SJCRH30 (cell line): Measurements from ENCODE around the gene KAT2B. TPM values are rescaled to one million over a fixed set of nuclear protein-coding genes. Genes with fewer than 3 reads are reported as not detected.
A peak's percentile ranks its signal among the peaks of the same experiment; 100 is the strongest.
"Not testable (repeated sequence)": the region's sequence is repeated elsewhere in the genome, so short reads cannot be mapped to it uniquely, and the experiment has no call there.

Experiments
- DNase-seq, 2 experiments: peaks; one replicate each; pipeline ENCODE4 v3.0.0-alpha.2; 2015 to 2020
- H3K27ac ChIP-seq: fragments of 250-450 bp; sonication (Bioruptor Pico); 2 replicates; pipeline ENCODE4 v1.5.1; 2020; ENCODE audit warnings: mild to moderate bottlenecking, moderate library complexity
- H3K27me3 ChIP-seq: fragments of 250-450 bp; sonication (Bioruptor Pico); 2 replicates; pipeline ENCODE4 v1.5.1; 2020; ENCODE audit warnings: mild to moderate bottlenecking, moderate library complexity
- H3K36me3 ChIP-seq: fragments of 250-450 bp; sonication (Bioruptor Pico); 2 replicates; pipeline ENCODE4 v1.5.1; 2020; ENCODE audit warnings: mild to moderate bottlenecking, moderate library complexity
- H3K4me1 ChIP-seq: fragments of 250-450 bp; sonication (Bioruptor Pico); 2 replicates; pipeline ENCODE4 v1.5.1; 2020; ENCODE audit warnings: mild to moderate bottlenecking, moderate library complexity
- H3K4me3 ChIP-seq: fragments of 250-450 bp; sonication (Bioruptor Pico); 2 replicates; pipeline ENCODE4 v1.5.1; 2020; ENCODE audit warnings: mild to moderate bottlenecking, moderate library complexity
- H3K9me3 ChIP-seq: fragments of 250-450 bp; sonication (Bioruptor Pico); replicated peaks from 2 replicates; pipeline ENCODE4 v1.5.1; 2020; ENCODE audit warnings: mild to moderate bottlenecking, moderate library complexity
- total RNA-seq: library from RNA; depleted of rRNA; stranded (reverse); fragments of >200 nt; shearing (Covaris generic); gene quantifications from 2 replicates; pipeline ENCODE4 v1.2.3, GENCODE V29; 2014; rRNA removed

KAT2B gene
- 5.0 and 5.3 TPM in 2 replicates for total RNA-seq

DNA sequence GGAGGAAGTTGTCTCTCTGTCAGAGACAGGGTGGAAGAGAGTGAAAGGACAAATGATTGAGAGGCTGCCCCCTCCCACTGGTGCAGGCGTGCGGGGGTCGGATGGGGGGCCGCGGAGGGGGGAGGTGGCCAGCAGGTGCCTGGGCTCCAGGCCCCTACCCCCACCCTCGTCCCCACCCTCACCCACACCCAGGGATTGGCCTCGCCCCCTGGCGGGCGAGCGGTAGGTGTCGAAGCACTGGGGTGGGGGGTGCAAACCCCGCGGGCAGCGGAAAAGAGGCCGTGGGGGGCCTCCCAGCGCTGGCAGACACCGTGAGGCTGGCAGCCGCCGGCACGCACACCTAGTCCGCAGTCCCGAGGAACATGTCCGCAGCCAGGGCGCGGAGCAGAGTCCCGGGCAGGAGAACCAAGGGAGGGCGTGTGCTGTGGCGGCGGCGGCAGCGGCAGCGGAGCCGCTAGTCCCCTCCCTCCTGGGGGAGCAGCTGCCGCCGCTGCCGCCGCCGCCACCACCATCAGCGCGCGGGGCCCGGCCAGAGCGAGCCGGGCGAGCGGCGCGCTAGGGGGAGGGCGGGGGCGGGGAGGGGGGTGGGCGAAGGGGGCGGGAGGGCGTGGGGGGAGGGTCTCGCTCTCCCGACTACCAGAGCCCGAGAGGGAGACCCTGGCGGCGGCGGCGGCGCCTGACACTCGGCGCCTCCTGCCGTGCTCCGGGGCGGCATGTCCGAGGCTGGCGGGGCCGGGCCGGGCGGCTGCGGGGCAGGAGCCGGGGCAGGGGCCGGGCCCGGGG is at the start of gene KAT2B:
Gene KAT2B, plus strand, starts transcription at position 682 of the 783 bp plus-strand sequence. Its CDS starts 32 bp downstream, at position 714.
- Histone ChIP-seq H3K27ac (peak within 1 kb of the TSS; percentile 47; the same call in 1 of the 2 replicates), H3K4me1 (peaks cover 9% of the 10 kb centered on the region; the same call in 1 of the 2 replicates), H3K36me3 (no peaks in the 10 kb centered on the region), H3K4me3 (peak within 1 kb of the TSS; percentile 81), H3K27me3 (no peaks in the 10 kb centered on the region), H3K9me3 (no peaks in the 10 kb centered on the region)
- DNase-seq = peak; percentile 44 to 64

DNA sequence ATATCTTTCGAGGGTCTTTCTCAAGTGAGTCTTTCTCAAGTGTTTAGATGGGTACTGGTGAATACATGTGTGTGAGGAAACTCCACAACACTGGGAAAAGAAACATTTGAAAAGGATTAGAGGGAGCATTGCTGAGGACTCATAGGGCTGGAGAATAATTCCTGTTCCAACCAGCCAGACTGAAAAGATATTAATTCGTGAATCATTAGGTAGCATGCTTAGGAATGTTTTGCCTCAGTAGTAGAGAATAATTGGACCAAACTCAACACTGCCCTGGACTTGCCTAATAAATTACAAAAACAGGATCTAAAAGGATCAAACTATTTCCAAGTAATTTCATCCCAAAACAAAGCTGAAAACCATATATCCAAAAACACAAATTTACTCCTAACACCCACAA is 45.5 kb upstream of the KAT2B start:
- Histone ChIP-seq H3K27ac (no peak overlapping the region), H3K4me3 (no peak overlapping the region), H3K9me3 (no peaks in the 10 kb centered on the region), H3K36me3 (no peaks in the 10 kb centered on the region), H3K27me3 (no peaks in the 10 kb centered on the region), H3K4me1 (no peaks in the 10 kb centered on the region)
- no peak for DNase-seq

DNA sequence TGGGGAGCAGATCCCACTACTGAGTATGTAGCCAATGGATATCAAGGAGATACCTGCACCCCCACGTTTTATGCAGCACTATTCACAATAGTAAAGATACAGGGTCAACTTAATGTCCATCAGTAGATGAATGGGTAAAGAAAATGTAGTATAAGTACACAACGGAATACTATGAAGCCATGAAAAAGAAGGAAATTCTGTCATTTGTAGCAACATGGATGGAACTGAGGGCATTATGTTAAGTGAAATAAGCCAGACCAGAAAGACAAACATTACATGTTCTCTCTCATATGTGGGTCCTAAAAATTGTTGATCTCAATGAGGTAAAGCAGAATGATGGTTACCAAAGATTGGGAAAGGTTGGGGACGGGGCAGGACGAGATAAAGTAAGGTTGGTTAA is 42.7 kb upstream of the KAT2B start:
- no peak overlapping the region for H3K27ac ChIP-seq
- no peak overlapping the region for H3K4me3 ChIP-seq
- no peaks in the 10 kb centered on the region for H3K36me3 ChIP-seq
- DNase-seq = no peak
- no peaks in the 10 kb centered on the region for H3K9me3 ChIP-seq
- H3K4me1 ChIP-seq = no peaks in the 10 kb centered on the region
- no peaks in the 10 kb centered on the region for H3K27me3 ChIP-seq

DNA sequence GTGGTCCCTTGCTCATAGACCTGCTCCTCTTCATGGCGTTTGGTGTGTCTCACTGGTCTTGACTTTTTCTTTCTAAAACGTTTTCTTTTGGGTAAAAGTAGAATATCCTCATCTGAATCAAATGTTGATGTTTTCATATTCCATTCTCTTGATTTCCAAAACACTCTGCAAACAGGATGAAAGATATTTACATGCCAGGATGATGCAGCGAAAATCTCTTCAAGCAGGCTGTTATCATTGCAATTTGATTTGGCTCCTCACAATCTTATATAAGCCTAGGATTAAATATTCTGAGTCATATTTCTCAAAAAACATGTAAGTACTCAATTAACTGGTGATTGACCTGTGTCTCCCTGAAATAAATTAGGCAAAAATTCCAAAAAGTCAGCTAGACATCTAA is 38.3 kb upstream of the KAT2B start:
- Histone ChIP-seq H3K27me3 (no peaks in the 10 kb centered on the region), H3K27ac (no peak overlapping the region), H3K9me3 (no peaks in the 10 kb centered on the region), H3K4me3 (no peak overlapping the region), H3K4me1 (no peaks in the 10 kb centered on the region), H3K36me3 (no peaks in the 10 kb centered on the region)
- no peak for DNase-seq

DNA sequence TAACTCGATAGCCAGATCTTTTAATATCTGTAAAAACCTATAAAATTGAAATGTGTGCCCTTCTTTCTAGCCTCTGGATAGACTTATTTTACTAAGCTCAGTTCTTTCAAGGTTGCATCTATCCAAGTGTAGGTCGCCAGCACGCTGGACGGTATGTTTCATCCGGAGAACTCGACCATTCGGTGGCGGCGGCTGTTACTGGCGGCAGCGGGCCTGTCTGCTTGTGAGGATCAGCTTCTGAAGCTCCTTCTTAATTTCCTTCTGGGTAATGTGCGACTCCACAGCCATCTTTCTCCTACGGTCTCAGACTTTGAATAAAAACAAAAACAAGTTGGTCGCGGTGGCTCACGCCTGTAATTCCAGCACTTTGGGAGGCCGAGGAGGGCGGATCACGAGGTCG is 32.3 kb upstream of the KAT2B start:
- Histone ChIP-seq H3K36me3 (no peaks in the 10 kb centered on the region), H3K4me3 (no peak overlapping the region), H3K27ac (no peak overlapping the region), H3K27me3 (no peaks in the 10 kb centered on the region), H3K4me1 (no peaks in the 10 kb centered on the region), H3K9me3 (no peaks in the 10 kb centered on the region)
- DNase-seq = no peak

DNA sequence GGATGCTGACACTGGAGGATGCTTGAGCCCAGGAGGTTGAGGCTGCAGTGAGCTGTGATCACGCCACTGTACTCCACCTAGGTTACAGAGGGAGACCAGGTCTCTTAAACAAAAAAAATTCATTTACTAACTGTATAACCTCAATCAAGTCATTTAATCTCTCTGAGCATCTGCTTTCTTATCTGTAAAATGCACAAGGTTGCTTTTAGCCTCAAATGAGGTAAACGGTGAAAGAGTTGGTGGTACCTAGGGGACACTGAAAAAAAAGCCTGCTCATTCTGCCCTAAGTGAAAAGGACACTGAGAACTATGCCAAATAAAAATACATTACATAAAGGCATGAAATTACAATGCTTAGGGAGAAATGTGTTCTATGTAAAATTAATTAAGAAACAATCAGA is 31.6 kb upstream of the KAT2B start:
- Histone ChIP-seq H3K4me3 (no peak overlapping the region), H3K4me1 (no peaks in the 10 kb centered on the region), H3K27me3 (no peaks in the 10 kb centered on the region), H3K36me3 (no peaks in the 10 kb centered on the region), H3K27ac (no peak overlapping the region), H3K9me3 (no peaks in the 10 kb centered on the region)
- no peak for DNase-seq

DNA sequence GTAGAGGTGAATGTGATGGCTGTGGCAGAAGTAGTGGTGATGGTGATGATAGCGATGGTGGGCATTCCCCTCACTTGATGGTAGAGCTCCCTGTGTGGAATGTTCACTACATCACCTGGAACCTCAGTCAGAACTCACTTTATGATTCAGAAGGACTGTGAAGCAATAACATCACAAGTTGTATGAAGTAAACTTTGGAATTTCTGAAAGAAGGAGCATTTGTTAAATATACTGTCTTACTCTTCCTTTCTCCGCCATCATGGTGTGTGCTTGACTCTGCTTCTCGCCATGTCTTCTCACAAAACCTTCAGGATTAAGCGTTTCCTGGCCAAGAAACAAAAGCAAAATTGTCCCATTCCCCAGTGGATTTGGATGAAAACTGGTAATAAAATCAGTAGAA is 28.1 kb upstream of the KAT2B start, which contains the start of gene PP2D1:
Gene PP2D1, minus strand, starts transcription at position 101 of the 400 bp plus-strand sequence. CDS start 192 bp downstream, outside the sequence.
- Histone ChIP-seq H3K36me3 (no peaks in the 10 kb centered on the region), H3K4me3 (no peak within 1 kb of the TSS), H3K4me1 (no peaks in the 10 kb centered on the region), H3K27me3 (no peaks in the 10 kb centered on the region), H3K9me3 (no peaks in the 10 kb centered on the region), H3K27ac (no peak within 1 kb of the TSS)
- no peak for DNase-seq

DNA sequence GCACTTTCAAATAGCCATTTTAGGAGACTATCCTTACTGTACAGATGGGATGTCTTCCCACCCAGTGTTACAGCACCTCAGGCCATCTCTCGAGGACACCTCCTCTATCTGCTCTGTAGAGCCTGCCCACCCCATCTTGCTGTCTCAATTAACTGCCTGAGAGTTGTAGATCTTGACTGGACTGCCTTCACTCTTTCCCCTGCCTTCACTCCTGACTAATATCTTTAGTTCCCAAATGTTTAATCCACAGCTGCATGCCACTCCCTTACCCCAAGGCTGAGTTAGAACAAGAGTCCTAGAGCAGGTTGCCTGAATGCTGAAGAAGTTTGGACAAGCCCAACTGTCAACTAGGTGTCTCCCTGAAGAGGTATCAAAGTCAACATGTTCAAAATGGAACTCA is 26.9 kb upstream of the KAT2B start:
- no peaks in the 10 kb centered on the region for H3K36me3 ChIP-seq
- no peaks in the 10 kb centered on the region for H3K9me3 ChIP-seq
- no peaks in the 10 kb centered on the region for H3K27me3 ChIP-seq
- H3K4me3 ChIP-seq = no peak overlapping the region
- no peak overlapping the region for H3K27ac ChIP-seq
- H3K4me1 ChIP-seq = no peaks in the 10 kb centered on the region
- no peak for DNase-seq

DNA sequence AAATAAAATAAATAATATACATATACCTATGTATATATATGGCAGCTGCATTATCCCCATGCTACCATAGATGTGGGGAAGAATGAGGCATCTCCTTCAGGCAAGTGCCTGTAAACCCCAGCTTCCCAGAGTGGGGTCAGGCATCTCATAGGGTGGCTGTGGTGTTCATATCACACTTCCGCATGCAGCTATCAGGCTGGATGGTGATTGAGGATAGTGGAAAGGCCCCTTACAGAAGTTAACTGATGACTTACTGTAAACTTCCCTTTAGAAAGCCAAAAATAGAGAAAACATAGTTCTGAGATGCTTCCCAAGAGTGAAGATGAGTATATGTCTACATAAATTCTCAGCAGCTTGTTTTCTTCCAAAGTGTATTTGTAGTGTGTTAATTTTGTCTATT is 24.7 kb upstream of the KAT2B start:
- DNase-seq = no peak
- no peaks in the 10 kb centered on the region for H3K36me3 ChIP-seq
- H3K9me3 ChIP-seq = no peaks in the 10 kb centered on the region
- no peak overlapping the region for H3K4me3 ChIP-seq
- no peak overlapping the region for H3K27ac ChIP-seq
- H3K4me1 ChIP-seq = no peaks in the 10 kb centered on the region
- H3K27me3 ChIP-seq = no peaks in the 10 kb centered on the region

DNA sequence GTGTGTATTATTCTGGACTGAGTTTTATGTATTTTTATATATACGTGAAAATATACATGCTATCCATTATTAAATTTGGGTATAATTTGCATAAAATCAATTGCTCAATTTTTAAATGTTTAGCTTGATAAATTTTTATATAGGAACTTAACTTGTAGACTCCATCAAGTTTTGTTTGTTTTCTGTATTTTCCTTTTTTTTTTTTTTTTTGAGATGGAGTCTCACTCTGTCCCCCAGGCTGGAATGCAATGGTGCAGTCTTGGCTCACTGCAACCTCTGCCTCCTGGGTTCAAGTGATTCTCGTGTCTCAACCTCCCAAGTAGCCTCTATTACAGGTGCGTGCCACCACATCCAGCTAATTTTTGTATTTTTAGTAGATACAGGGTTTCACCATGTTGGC is 24.2 kb upstream of the KAT2B start:
- not testable (repeated sequence) for H3K4me3 ChIP-seq, H3K27ac ChIP-seq, H3K9me3 ChIP-seq, H3K27me3 ChIP-seq, H3K4me1 ChIP-seq, DNase-seq, H3K36me3 ChIP-seq

DNA sequence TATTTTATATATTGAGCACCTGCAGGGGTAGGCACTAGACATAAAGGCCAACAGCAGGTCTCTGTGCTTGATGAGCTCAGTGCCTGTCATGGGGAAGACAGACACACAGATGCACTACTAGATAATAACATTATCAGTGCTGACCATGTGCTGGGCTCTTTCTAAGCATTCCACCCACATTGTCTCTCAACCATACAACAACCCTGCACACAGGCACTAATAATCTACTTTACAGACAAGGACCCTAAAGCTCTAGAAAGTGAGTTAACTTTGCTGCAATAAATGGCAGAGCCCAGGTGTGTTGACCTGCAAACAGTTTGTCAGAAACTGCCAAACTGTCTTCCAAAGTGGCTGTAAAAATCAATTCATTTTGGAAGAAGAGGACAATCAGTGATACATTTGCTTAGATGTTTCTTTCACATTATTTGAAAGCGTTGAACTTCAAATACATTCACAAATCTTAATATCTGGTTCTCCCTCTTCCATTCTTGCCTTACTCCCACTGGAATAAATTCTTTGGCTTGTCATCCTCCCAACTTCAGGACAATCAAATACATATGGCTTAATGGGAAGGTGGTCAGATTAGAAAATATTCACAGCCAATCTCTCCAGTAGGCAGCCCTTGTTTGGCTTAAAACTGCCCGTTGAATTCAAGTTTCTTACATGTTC is 17.2 kb upstream of the KAT2B start:
- Histone ChIP-seq H3K4me3 (no peak overlapping the region), H3K9me3 (no peaks in the 10 kb centered on the region), H3K27me3 (no peaks in the 10 kb centered on the region), H3K4me1 (no peaks in the 10 kb centered on the region), H3K27ac (no peak overlapping the region), H3K36me3 (no peaks in the 10 kb centered on the region)
- no peak for DNase-seq

DNA sequence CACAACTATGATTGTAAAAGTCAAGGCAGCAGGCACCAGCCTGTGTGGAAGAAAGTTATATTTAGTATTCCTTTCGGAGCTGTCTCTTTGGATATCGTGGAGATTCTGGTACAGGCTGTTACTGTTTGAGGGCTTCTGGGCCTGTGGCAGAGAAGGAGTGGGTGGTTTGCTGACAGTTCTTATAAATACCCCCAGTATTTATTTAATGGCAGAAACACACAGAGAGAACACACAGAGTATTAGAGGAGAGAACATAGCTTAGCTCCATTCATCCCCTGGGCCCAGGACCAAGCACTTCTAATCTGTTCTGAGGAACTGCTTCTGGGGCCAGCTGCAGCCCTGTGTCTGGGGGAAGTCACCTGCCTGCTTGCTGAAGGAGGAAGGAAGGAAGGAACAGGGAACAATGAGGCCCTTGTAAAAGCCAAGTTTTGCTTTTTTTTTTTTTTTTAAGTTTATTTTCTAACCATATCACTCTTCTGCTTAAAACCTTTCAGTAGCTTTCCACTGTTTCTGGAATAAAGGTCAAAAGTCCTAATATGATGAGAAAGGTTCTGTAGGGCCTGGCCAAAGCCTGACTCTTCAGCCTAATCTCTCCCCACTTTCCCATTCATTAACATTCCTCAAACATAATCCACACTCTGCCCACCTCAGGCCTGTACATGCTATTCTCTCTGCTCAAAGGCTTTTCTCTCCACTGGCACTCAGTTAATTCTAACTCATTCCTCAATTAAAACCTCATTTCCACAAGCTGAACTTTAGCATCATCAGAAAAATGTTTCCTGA is 16.4 kb upstream of the KAT2B start:
- Histone ChIP-seq H3K27me3 (no peaks in the 10 kb centered on the region), H3K27ac (no peak overlapping the region), H3K4me1 (no peaks in the 10 kb centered on the region), H3K36me3 (no peaks in the 10 kb centered on the region), H3K9me3 (no peaks in the 10 kb centered on the region), H3K4me3 (no peak overlapping the region)
- DNase-seq = no peak

DNA sequence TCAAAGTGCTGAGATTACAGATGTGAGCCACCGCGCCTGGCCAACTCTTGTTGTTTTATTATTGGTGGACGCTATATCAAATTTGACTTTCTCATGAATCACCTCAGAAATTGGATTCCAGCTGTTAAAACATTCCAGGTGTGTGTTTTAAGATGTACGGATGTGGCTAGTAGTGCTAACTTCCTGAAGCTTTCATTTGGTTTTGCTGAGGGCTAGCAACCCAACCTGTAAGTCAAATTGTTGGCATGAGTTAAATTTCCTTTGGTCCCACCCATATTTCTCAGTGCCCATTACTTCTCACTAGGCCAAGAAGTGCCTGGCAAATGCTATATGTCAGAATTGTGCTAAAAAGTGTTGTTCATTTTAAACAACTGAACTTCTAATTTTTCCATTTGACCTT is 13.1 kb upstream of the KAT2B start:
- H3K36me3 ChIP-seq = no peaks in the 10 kb centered on the region
- no peak overlapping the region for H3K27ac ChIP-seq
- no peaks in the 10 kb centered on the region for H3K27me3 ChIP-seq
- no peaks in the 10 kb centered on the region for H3K4me1 ChIP-seq
- DNase-seq = no peak
- H3K4me3 ChIP-seq = no peak overlapping the region
- H3K9me3 ChIP-seq = no peaks in the 10 kb centered on the region

DNA sequence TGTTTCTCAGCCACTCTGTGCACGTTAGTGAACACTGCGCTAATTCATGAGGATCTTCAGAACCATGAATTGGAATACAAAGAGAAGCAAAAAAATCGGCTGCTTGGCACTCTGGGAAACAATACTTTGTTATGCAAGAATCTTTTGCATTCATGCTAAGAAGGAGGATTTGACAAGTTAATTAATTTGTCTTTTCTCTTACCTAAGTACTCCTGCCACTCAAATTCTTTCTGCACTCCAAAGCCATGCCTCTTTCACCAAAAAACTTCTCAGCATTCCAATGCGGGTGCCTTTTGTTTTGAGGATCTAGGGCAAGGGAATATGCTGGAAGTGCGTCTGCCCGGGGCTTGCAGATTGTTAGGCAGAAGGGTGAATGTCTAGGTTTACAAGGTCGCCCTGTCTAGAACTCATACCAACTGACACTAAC is 11.3 kb upstream of the KAT2B start:
- Histone ChIP-seq H3K27ac (no peak overlapping the region), H3K27me3 (no peaks in the 10 kb centered on the region), H3K9me3 (no peaks in the 10 kb centered on the region)

DNA sequence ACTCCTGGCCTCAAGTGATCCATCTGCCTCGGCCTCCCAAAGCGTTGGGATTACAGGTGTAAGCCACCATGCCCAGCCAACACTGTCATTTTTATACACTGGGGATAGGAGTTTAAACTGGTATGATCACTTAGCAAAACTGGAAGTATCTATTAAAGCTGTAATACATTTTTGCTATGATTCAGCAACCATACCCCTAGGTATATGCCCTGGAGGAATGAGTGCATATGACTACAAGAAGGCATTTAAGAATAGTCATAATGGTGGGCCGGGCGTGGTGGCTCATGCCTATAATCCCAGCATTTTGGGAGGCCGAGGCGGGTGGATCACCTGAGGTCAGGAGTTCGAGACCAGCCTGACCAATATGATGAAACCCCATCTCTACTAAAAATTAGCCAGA is 8.3 kb upstream of the KAT2B start:
- not testable (repeated sequence) for H3K27ac ChIP-seq, H3K9me3 ChIP-seq, H3K27me3 ChIP-seq, H3K4me3 ChIP-seq, H3K4me1 ChIP-seq, H3K36me3 ChIP-seq, DNase-seq

More for the DNA sequence above, 11.3 kb upstream of the KAT2B start:
- H3K4me1 ChIP-seq = no peaks in the 10 kb centered on the region
- DNase-seq = no peak
- H3K4me3 ChIP-seq = no peak overlapping the region
- no peaks in the 10 kb centered on the region for H3K36me3 ChIP-seq
